ENCODE measurements around the gene FBP2. TPM values are rescaled to one million over a fixed set of nuclear protein-coding genes. Genes with fewer than 3 reads are reported as not detected.

Gene FBP2
- total RNA-seq, 1 experiment from 2014 or later: not detected

GRCh38 chr9:94639999-94640376, 46.4 kb upstream of the FBP2 start:
- no peak overlapping the region for H3K4me2 ChIP-seq (ENCODE audit: low read length)
- CTCF ChIA-PET: interaction anchor here (1.1 kb wide), 1 partner anchor 29 kb away, joined by 4 read pairs; no protein-coding TSS in a partner anchor
- H3K27ac ChIP-seq (ENCODE audit: low read depth, low read length): no peak overlapping the region
- no peaks in the 10 kb centered on the region for H3K9me3 ChIP-seq (ENCODE audit: control insufficient read depth in 1 of 2, insufficient read depth in 1 of 2, low read depth in 1 of 2, low read length in 2 of 2)
- TF ChIP-seq ELF1 (IDR thresholded peaks at IDR 0.05; ENCODE audit: borderline replicate concordance, low read depth) (no peak), ZNF274 (IDR thresholded peaks at IDR 0.05; ENCODE audit: low read depth, low read length) (no peak), SP1 (IDR thresholded peaks at IDR 0.05; ENCODE audit: low read depth) (no peak)
- no peak for ATAC-seq
- no peaks in the 10 kb centered on the region for H3K36me3 ChIP-seq (ENCODE audit: control insufficient read depth in 1 of 2, insufficient read depth in 2 of 2, low read length in 2 of 2)
- no peaks in the 10 kb centered on the region for H3K4me1 ChIP-seq (ENCODE audit: control insufficient read depth in 1 of 2, insufficient read depth in 2 of 2, low read length in 2 of 2)
- H3K4me3 ChIP-seq (replicated peaks in 1 of 2; ENCODE audit: low read depth in 1 of 2, low read length in 2 of 2): no peak overlapping the region
- H3K9me2 ChIP-seq (ENCODE audit: insufficient read depth): no peaks in the 10 kb centered on the region
- no peaks in the 10 kb centered on the region for H3K79me2 ChIP-seq (ENCODE audit: insufficient read depth, low read length)
- POLR2A ChIA-PET: interaction anchor here (0.7 kb wide), 1 partner anchor 486 kb away, joined by 6 read pairs; no protein-coding TSS in a partner anchor
- no peak for DNase-seq (ENCODE audit: low read depth, low spot score)
- no peak overlapping the region for H2AFZ ChIP-seq (ENCODE audit: low read depth, low read length, poor library complexity, severe bottlenecking)
- no peak overlapping the region for H3K9ac ChIP-seq (ENCODE audit: low read length)
- RAD21 ChIA-PET (ENCODE audit: low non-redundant PET in 1 of 2, low total read pairs in 2 of 2, uncharacterized antibody in 2 of 2, unreplicated experiment in 2 of 2): no interaction called here
- BruUV-seq (replicated peaks): no TSS peak
- no peaks in the 10 kb centered on the region for H4K20me1 ChIP-seq (ENCODE audit: insufficient read depth)
- no peaks in the 10 kb centered on the region for H3K27me3 ChIP-seq (ENCODE audit: insufficient read depth, low read length)
- intact Hi-C loops (cut with micrococcal nuclease): no loop called here

GRCh38 chr9:94639061-94639998, 45.7 kb upstream of the FBP2 start, which contains the start of gene FBP1:
FBP1 (minus strand) TSS chr9:94639518; CDS start chr9:94639310, 208 bp downstream.
- H3K9me2 ChIP-seq (ENCODE audit: insufficient read depth): no peaks in the 10 kb centered on the region
- H4K20me1 ChIP-seq (ENCODE audit: insufficient read depth): no peaks in the 10 kb centered on the region
- intact Hi-C loops (cut with micrococcal nuclease): no loop called here
- ATAC-seq (no peak), DNase-seq (ENCODE audit: low read depth, low spot score) (no peak)
- no peaks in the 10 kb centered on the region for H3K79me2 ChIP-seq (ENCODE audit: insufficient read depth, low read length)
- no peaks in the 10 kb centered on the region for H3K27me3 ChIP-seq (ENCODE audit: insufficient read depth, low read length)
- H3K9ac ChIP-seq (ENCODE audit: low read length): no peak within 1 kb of the TSS
- no peak within 1 kb of the TSS for H3K4me2 ChIP-seq (ENCODE audit: low read length)
- no peak within 1 kb of the TSS for H2AFZ ChIP-seq (ENCODE audit: low read depth, low read length, poor library complexity, severe bottlenecking)
- ChIA-PET CTCF (interaction anchor here (1.1 kb wide), 1 partner anchor 29 kb away, joined by 4 read pairs; no protein-coding TSS in a partner anchor), POLR2A (interaction anchor here (0.7 kb wide), 1 partner anchor 487 kb away, joined by 6 read pairs; no protein-coding TSS in a partner anchor), RAD21 (ENCODE audit: low non-redundant PET in 1 of 2, low total read pairs in 2 of 2, uncharacterized antibody in 2 of 2, unreplicated experiment in 2 of 2) (no interaction called here)
- no peaks in the 10 kb centered on the region for H3K4me1 ChIP-seq (ENCODE audit: control insufficient read depth in 1 of 2, insufficient read depth in 2 of 2, low read length in 2 of 2)
- H3K27ac ChIP-seq (ENCODE audit: low read depth, low read length): no peak within 1 kb of the TSS
- no peaks in the 10 kb centered on the region for H3K9me3 ChIP-seq (ENCODE audit: control insufficient read depth in 1 of 2, insufficient read depth in 1 of 2, low read depth in 1 of 2, low read length in 2 of 2)
- H3K36me3 ChIP-seq (ENCODE audit: control insufficient read depth in 1 of 2, insufficient read depth in 2 of 2, low read length in 2 of 2): no peaks in the 10 kb centered on the region
- no TSS peak for BruUV-seq (replicated peaks)
- no peak within 1 kb of the TSS for H3K4me3 ChIP-seq (replicated peaks in 1 of 2; ENCODE audit: low read depth in 1 of 2, low read length in 2 of 2)
- TF ChIP-seq CTCF (IDR thresholded peaks at IDR 0.05 in 2 of 3, conservative IDR thresholded peaks at IDR 0.05 in 1 of 3; ENCODE audit: borderline replicate concordance in 1 of 3, insufficient read depth in 1 of 3, low read depth in 2 of 3, low read length in 2 of 3): no peak
- TF ChIP-seq POLR2AphosphoS5 (IDR thresholded peaks at IDR 0.05; ENCODE audit: low read depth, low read length): no peak
- TF ChIP-seq RAD21 (IDR thresholded peaks at IDR 0.05; ENCODE audit: low read depth): no peak
- no peak for TF ChIP-seq CBX3 (IDR thresholded peaks at IDR 0.05; ENCODE audit: low read depth)
- TF ChIP-seq REST (IDR thresholded peaks at IDR 0.05; ENCODE audit: low read depth): no peak
- no peak for TF ChIP-seq TCF7L2 (IDR thresholded peaks at IDR 0.05; ENCODE audit: borderline replicate concordance, extremely low read depth, insufficient read depth, insufficient read length)
- no peak for TF ChIP-seq YY1 (IDR thresholded peaks at IDR 0.05; ENCODE audit: extremely low read depth, insufficient replicate concordance, low read depth, low read length)
- no peak for TF ChIP-seq ZFX (IDR thresholded peaks at IDR 0.05)
- TF ChIP-seq SP1 (IDR thresholded peaks at IDR 0.05; ENCODE audit: low read depth): no peak
- TF ChIP-seq JUND (IDR thresholded peaks at IDR 0.05): no peak
- no peak for TF ChIP-seq ELF1 (IDR thresholded peaks at IDR 0.05; ENCODE audit: borderline replicate concordance, low read depth)
- no peak for TF ChIP-seq SIN3A (IDR thresholded peaks at IDR 0.05; ENCODE audit: low read depth)
